Frontal cortex (tissue), 4 donors: ENCODE results near the gene POLR2H. TPM values are rescaled to one million over a fixed set of nuclear protein-coding genes. Genes with fewer than 3 reads are reported as not detected.

Experiments
- DNase-seq, 2 donors: peaks; one replicate each; pipeline ENCODE4 v3.0.0; 2012; ENCODE audit warnings: low spot score in 2 of 2
- FAIRE-seq: peaks from 2 replicates; lab custom pipeline; 2012; peaks lifted over from hg19 to GRCh38; lab: Jason Lieb, UNC
- total RNA-seq: library from RNA; depleted of rRNA; stranded (reverse); fragments of >200 nt; gene quantifications from one replicate; pipeline ENCODE4 v1.2.3, GENCODE V29; 2014
- donor health status: control.
- donor health status: control.
- donor health status: control.

Gene POLR2H
- 33.8 TPM for total RNA-seq

DNA sequence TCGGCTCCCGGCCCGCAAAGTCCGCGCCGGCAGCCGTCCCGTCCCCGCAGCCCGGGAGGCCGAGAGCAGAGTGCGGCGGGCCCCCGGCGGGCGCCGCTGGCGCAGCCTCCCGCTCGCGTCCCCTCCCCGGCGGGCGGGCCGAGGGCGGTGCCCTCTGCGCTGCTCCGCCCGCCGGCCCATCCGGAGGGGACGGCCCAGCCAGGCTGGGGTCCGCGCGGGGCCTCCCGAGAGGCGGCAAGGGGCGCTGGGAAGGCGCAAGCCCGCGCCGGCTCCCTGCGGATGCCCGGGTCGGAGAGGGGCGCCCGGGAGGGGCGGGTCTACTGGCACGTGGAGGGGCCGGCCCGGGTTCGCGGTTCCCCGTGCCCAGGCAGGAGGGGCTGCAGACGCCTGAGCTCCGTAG lies at the start of gene POLR2H, which contains the start of gene CLCN2:
POLR2H (plus strand) TSS at position 179 of the 400 bp plus-strand sequence. CDS start 1,783 bp downstream, outside the sequence.
CLCN2 (minus strand) TSS at position 74 of the 400 bp plus-strand sequence. CDS start 126 bp downstream, outside the sequence.
- FAIRE-seq (no peak), DNase-seq (peak; percentile 72 to 83)

- FAIRE-seq = no peak
- peak; percentile 97 to 99 for DNase-seq
These were observed 47.2 kb upstream of the POLR2H start, which contains the start of gene EIF4G1 for GRCh38 chr3:184314363-184314699. TSS of gene EIF4G1 (plus strand) at chr3:184314606. CDS start at chr3:184315797, 1,191 bp downstream.

GRCh38 chr3:184314700-184315542 lies 46.6 kb upstream of the POLR2H start:
- DNase-seq (peak; percentile 79 to 84), FAIRE-seq (no peak)

- FAIRE-seq (no peak), DNase-seq (no peak)
These were observed 46.0 kb upstream of the POLR2H start for GRCh38 chr3:184315543-184315867.

GRCh38 chr3:184315871-184316661 lies 45.4 kb upstream of the POLR2H start:
- no peak for FAIRE-seq
- no peak for DNase-seq

DNA sequence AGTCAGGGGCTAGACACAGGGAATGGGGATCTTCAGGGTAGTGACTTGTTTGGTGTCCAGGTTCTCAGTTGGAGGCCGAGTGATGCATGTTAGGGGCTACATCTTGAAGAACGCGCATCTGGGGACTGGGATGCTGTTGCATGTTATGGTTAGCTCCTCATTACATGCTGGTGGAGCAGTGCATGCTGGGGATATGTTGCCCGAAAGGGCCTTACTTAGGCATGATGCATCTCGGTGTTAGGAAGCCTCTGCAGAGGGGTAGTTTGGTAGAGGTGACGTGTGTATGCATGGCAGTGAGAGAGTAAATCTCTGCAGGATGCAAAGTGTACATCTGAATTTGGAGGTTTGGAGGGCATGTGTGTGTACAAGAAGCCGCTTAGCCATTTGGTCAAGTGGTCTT lies 44.7 kb upstream of the POLR2H start:
- DNase-seq = no peak
- no peak for FAIRE-seq

DNA sequence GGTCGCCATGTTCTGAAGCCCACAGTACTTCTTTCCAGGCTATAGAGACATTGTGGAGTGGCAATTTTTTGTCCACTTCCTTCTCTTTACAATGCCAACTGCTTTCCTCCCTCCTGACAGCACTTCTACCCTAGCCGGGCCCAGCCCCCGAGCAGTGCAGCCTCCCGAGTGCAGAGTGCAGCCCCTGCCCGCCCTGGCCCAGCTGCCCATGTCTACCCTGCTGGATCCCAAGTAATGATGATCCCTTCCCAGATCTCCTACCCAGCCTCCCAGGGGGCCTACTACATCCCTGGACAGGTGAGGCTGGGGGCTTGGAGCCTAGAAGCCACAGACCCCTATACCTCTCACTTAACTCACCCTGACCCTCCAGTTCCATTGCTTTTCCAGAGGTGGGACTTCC lies 44.3 kb upstream of the POLR2H start:
- FAIRE-seq (no peak), DNase-seq (peak in 1 of 2 donors; percentile 4)

DNA sequence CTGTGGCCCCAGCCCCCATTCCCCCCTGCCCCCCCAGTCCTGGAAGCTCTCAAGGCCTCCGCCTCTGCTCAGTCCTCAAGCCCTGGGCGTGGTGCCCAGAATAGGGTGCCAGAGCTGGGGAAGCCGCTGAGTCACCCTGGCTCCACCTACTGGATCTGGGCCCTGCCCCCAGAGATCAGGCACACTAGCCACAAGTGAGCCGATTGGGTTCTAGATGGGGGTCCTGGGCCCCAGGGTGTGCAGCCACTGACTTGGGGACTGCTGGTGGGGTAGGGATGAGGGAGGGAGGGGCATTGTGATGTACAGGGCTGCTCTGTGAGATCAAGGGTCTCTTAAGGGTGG lies 41.4 kb upstream of the POLR2H start:
- FAIRE-seq (no peak), DNase-seq (peak; percentile 88 to 96)

DNA sequence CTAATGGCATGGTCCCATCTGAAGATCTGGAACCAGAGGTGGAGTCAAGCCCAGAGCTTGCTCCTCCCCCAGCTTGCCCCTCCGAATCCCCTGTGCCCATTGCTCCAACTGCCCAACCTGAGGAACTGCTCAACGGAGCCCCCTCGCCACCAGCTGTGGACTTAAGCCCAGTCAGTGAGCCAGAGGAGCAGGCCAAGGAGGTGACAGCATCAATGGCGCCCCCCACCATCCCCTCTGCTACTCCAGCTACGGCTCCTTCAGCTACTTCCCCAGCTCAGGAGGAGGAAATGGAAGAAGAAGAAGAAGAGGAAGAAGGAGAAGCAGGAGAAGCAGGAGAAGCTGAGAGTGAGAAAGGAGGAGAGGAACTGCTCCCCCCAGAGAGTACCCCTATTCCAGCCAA lies 39.8 kb upstream of the POLR2H start:
- DNase-seq (no peak), FAIRE-seq (no peak)

GRCh38 chr3:184322731-184323487 lies 38.6 kb upstream of the POLR2H start:
- DNase-seq (peak; percentile 3 to 7), FAIRE-seq (no peak)

DNA sequence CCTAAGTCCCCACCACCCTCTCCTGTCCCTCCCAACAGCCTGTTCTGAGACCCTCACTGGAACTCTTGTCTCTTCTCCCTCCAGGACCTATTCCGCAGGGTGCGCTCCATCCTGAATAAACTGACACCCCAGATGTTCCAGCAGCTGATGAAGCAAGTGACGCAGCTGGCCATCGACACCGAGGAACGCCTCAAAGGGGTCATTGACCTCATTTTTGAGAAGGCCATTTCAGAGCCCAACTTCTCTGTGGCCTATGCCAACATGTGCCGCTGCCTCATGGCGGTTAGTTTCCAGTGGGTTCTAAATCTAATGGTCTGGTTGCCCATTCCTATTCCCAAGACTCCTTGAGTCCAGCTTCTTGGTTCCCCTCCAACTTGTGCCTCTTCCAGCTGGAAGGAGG lies 37.8 kb upstream of the POLR2H start:
- no peak for FAIRE-seq
- peak in 1 of 2 donors; percentile 1 for DNase-seq

DNA sequence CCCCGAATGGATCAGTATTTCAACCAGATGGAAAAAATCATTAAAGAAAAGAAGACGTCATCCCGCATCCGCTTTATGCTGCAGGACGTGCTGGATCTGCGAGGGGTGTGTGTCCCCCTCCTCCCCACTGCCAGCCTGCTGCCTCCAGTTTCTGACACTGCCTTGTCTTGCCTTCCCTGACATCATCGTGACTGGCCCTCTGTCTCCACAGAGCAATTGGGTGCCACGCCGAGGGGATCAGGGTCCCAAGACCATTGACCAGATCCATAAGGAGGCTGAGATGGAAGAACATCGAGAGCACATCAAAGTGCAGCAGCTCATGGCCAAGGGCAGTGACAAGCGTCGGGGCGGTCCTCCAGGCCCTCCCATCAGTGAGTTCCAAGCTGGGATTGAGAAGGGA lies 36.2 kb upstream of the POLR2H start:
- DNase-seq = peak in 1 of 2 donors; percentile 2
- FAIRE-seq = no peak

GRCh38 chr3:184325715-184326369 lies 35.7 kb upstream of the POLR2H start:
- no peak for FAIRE-seq
- peak in 1 of 2 donors; percentile 4 for DNase-seq

DNA sequence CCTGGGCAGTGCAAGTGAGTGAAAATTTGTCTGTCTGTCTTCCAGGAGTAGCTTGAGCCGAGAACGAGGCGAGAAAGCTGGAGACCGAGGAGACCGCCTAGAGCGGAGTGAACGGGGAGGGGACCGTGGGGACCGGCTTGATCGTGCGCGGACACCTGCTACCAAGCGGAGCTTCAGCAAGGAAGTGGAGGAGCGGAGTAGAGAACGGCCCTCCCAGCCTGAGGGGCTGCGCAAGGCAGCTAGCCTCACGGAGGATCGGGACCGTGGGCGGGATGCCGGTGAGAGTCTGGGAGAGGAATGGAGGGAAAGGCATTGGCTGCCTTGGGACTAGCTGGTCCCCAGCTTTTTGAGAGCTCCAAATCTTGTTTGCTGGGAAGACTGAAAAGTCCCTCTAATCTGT lies 34.3 kb upstream of the POLR2H start:
- DNase-seq (no peak), FAIRE-seq (no peak)

- DNase-seq = no peak
- FAIRE-seq = no peak
These were observed 33.0 kb upstream of the POLR2H start for GRCh38 chr3:184328516-184328915.

DNA sequence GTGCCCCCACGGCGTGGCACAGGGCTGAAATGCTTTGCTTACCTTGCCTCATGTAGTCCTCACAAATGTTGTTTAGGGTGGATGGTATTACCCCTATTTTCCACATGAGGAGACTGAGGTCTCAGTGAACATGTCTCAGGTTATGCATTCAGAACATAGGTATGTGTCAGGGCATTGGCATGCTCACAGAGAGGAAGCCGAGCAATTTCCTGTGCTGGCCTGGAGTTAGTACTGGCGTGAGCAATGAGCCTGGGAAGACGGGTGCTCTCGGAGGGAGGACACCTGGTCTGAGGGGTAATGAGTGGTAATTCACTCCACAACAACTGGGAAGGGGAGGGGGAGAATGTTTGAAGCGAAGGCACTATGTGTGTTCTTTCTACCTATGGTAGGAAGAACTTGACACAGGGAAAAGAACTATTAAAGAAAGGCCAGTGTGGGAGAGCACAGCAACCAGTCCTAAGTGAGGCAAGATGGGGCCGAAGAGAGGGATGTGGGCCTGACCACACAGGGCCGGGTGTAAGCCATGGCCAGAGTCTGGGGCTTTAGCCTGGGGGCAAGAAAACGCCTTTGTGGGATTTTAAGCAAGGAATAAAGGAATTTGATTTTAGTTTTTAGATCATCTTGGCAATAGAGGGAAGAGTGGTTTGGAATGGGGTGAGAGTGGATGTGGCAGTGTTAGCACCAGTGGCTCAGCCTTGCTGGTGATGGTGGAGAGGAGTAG lies 29.0 kb upstream of the POLR2H start:
- FAIRE-seq = no peak
- DNase-seq = no peak

- DNase-seq (no peak), FAIRE-seq (no peak)
These were observed 28.3 kb upstream of the POLR2H start for GRCh38 chr3:184333190-184333589.

GRCh38 chr3:184333700-184334099 lies 27.8 kb upstream of the POLR2H start:
- FAIRE-seq = no peak
- no peak for DNase-seq

GRCh38 chr3:184334470-184335158 lies 26.9 kb upstream of the POLR2H start:
- no peak for DNase-seq
- FAIRE-seq = no peak
